Effector memory CD4-positive, alpha-beta T cell (primary cell): Measurements from ENCODE around the gene LRRFIP1.
A peak's percentile ranks its signal among the peaks of the same experiment; 100 is the strongest.

ENCODE experiments used
- DNase-seq, 3 donors: peaks; one replicate each; pipeline ENCODE4 v3.0.0-alpha.2; 2020
- H3K27ac ChIP-seq: 2 replicates; pipeline ENCODE4 v1.7.0; 2013; ENCODE audit warnings: mild to moderate bottlenecking, low read length, moderate library complexity; ENCODE audit not compliant: insufficient read depth, poor library complexity, severe bottlenecking
- H3K27me3 ChIP-seq: replicated peaks from 2 replicates; pipeline ENCODE4 v1.7.0; 2013; ENCODE audit warnings: mild to moderate bottlenecking, low read length; ENCODE audit not compliant: insufficient read depth, control insufficient read depth, poor library complexity, severe bottlenecking
- H3K36me3 ChIP-seq: 2 replicates; pipeline ENCODE4 v1.7.0; 2013; ENCODE audit warnings: mild to moderate bottlenecking, low read length, moderate library complexity; ENCODE audit not compliant: control insufficient read depth, insufficient read depth
- H3K4me1 ChIP-seq: 2 replicates; pipeline ENCODE4 v1.7.0; 2013; ENCODE audit warnings: low read length, mild to moderate bottlenecking; ENCODE audit not compliant: control insufficient read depth, insufficient read depth, poor library complexity, severe bottlenecking
- H3K4me3 ChIP-seq: 2 replicates; pipeline ENCODE4 v1.7.0; 2013; ENCODE audit warnings: low read length, low read depth, mild to moderate bottlenecking; ENCODE audit not compliant: insufficient read depth, poor library complexity, severe bottlenecking
- H3K9me3 ChIP-seq: 2 replicates; pipeline ENCODE4 v1.7.0; 2013; ENCODE audit warnings: mild to moderate bottlenecking, low read length, moderate library complexity; ENCODE audit not compliant: control insufficient read depth

LRRFIP1 gene

DNA sequence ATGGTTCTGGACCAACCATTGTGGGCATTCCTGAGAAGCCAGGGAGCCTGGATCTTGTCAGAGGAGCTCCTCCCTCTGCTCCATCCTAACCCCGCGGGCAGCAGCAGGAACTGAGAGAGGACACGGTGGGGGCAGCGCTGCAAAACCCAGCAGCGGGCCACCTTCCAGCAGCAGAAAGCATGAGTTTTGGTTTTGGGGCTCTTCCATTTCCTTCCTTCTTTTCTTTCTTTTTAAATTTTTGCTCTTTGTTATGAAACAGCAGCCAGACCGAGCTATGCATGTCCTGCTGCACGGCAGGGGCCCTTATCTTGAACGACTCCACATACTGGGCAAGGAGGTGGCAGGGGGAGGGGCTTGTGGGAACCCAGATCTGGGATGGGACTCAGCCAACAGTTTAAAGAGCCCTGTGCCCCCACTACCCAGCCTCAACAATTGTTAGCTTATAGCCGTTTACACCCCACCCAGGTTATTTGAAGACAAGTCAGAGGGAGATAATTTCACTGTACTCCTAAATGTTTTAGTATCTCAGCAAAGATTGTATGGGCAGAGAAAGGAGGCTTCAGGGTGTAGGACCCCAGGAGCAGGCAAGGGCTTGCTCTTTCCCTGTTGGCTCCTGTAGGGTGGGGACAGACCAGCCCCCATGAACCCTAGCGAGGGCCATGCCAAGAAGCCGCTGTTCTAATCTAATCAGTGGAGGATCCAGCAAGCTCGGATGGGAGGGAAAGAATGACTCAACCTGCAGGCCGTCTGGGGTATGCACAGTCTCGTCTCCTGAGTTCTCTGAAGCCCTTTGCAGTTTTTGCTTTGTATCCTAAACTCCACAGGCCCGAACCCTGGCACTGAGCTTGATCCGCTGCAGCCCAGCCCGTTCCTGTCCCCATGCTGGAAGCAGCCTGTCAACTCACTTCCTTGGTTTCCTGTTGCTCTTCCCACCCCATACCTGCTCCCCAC lies 75.3 kb downstream of the LRRFIP1 start:
- DNase-seq, result no peak

DNA sequence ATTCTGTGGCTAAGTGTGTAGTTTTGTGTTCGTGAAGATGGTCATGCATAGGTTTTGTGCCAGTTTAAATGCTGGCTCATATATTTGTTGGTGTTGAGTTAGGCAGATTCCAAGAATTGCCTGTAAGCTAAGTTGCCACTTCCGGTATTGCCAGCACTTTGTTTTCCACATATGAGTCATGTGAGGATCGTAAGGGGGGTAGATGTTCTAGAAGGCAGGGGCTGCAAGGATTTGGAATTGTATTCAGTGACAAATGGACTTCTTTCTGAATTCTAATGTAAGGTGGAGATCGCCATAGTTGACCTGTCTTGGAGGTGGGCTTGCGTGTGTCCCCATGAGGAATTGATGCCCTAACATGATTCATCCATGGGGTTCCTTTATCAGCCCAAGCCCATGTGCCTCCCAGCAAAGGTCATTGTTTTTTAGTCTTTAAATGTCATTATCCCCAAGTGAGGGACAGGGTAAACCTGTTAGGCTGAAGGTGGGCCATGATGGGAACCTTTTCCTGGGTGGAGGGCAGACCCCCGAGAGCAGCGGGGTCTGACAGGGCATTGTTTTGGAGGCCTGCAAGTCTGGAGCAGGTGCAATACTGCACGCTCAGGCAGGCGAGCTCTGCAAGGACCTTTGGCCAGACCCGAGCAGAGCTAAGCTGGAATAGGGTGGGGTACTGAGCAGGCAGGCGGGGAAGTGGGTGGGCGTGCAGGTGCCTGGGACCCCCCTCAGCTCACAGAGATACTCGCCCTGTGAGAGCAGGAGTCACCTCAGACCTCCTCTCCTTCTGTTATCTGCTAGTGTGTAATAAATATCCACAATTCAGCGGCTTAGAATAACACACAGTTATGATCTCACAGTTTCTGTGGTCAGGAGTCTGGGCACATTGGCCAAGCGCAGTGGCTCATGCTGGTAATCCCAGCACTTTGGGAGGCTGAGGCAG lies 77.4 kb downstream of the LRRFIP1 start:
- H3K27me3 ChIP-seq, result no peaks in the 10 kb centered on the region
- no peak overlapping the region for H3K4me3 ChIP-seq
- DNase-seq, result no peak
- no peaks in the 10 kb centered on the region for H3K9me3 ChIP-seq
- H3K27ac ChIP-seq, result no peak overlapping the region
- peaks cover 14% of the 10 kb centered on the region for H3K36me3 ChIP-seq
- H3K4me1 ChIP-seq, result peaks cover 71% of the 10 kb centered on the region

More for the DNA sequence above, 75.3 kb downstream of the LRRFIP1 start:
- Histone ChIP-seq H3K9me3 (no peaks in the 10 kb centered on the region), H3K4me1 (peaks cover 89% of the 10 kb centered on the region), H3K27ac (peak overlapping the region; percentile 78), H3K4me3 (peak overlapping the region; percentile 5), H3K27me3 (no peaks in the 10 kb centered on the region), H3K36me3 (no peaks in the 10 kb centered on the region)

DNA sequence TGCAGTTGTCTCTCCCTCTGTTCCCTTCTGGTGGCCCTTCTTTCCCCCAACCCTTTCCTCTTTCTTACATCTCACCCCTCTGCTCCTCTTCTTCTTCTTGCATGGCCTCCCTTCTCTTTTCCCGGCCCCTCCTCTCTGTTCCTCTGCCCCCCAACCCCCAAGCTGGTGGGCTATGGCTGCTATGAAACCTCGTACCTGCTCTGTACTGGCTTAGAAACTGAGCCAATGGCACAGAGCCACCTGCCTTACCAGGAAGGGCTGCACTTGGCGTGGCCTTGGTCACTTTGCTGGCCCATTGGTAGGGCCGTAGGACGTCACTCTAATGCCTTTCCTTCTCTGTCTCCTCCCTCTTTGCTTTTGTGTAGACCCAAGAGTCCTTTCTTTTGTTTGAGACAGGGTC lies 78.9 kb downstream of the LRRFIP1 start:
- Histone ChIP-seq H3K9me3 (no peaks in the 10 kb centered on the region), H3K4me1 (peaks cover 56% of the 10 kb centered on the region), H3K27ac (peak overlapping the region; percentile 19), H3K4me3 (no peak overlapping the region), H3K36me3 (peaks cover 25% of the 10 kb centered on the region), H3K27me3 (no peaks in the 10 kb centered on the region)
- no peak for DNase-seq

DNA sequence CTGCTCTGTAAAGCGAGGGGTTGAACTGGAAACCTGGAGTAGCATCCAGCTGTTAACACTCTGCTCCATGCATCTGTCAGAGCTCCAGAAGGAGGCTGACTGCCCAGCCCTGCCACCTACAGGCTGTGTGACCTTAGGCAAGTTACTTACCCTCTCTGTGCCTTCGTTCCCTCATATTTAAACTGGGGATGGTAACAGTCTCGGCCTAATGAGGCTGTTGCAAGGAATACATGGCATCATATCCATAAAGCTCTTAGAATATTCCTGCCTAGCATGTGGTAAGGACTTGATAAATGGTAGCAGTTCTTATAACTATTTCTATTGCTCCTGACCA lies 80.6 kb downstream of the LRRFIP1 start:
- no peak overlapping the region for H3K27ac ChIP-seq
- DNase-seq, result no peak
- no peaks in the 10 kb centered on the region for H3K27me3 ChIP-seq
- no peak overlapping the region for H3K4me3 ChIP-seq
- peaks cover 34% of the 10 kb centered on the region for H3K36me3 ChIP-seq
- peaks cover 38% of the 10 kb centered on the region for H3K4me1 ChIP-seq
- no peaks in the 10 kb centered on the region for H3K9me3 ChIP-seq

DNA sequence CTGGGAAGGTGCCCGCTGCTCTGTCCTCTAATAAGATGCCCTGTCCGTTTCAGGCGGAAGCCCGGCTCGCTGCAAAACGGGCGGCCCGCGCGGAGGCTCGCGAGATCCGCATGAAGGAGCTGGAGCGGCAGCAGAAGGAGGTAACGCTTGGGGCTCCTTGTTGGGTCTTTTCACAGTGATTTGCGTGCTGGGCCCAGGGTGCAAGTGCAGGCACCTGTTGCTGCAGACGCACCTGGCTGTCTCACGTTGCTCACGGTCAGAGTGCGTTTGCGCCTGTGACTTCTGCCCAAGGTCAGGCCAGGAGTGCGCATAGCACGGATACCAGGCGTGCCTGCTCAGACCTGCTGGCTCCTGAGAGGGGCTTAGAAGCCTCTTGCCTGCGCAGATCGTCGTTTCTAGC lies 81.1 kb downstream of the LRRFIP1 start:
- DNase-seq, result no peak
- Histone ChIP-seq H3K36me3 (peaks cover 34% of the 10 kb centered on the region), H3K27ac (no peak overlapping the region)

DNA sequence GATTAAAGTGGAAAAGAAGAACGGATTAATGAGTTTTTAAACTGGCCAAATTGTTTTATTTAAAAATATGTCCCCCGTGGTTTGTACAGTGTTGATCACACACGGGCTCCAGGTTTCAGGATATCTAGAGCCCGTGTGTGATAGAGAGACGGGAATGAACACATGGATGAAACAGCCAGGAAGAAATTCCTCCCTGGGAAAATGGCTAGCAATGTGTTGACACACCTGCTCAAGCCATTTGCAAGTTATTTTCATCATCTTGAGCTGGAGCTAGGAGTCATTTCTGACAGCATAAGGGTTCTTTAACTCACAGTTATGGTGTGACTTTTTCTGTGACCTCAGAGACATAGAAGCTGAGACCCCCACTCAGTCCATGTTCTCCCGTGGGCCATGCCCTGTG lies 81.6 kb downstream of the LRRFIP1 start:
- Histone ChIP-seq H3K27me3 (no peaks in the 10 kb centered on the region), H3K27ac (no peak overlapping the region), H3K4me3 (no peak overlapping the region), H3K4me1 (peaks cover 29% of the 10 kb centered on the region), H3K9me3 (no peaks in the 10 kb centered on the region), H3K36me3 (peaks cover 34% of the 10 kb centered on the region)
- DNase-seq, result no peak

More for the DNA sequence above, 81.1 kb downstream of the LRRFIP1 start:
- no peaks in the 10 kb centered on the region for H3K27me3 ChIP-seq
- no peaks in the 10 kb centered on the region for H3K9me3 ChIP-seq
- H3K4me1 ChIP-seq, result peaks cover 34% of the 10 kb centered on the region
- H3K4me3 ChIP-seq, result no peak overlapping the region

DNA sequence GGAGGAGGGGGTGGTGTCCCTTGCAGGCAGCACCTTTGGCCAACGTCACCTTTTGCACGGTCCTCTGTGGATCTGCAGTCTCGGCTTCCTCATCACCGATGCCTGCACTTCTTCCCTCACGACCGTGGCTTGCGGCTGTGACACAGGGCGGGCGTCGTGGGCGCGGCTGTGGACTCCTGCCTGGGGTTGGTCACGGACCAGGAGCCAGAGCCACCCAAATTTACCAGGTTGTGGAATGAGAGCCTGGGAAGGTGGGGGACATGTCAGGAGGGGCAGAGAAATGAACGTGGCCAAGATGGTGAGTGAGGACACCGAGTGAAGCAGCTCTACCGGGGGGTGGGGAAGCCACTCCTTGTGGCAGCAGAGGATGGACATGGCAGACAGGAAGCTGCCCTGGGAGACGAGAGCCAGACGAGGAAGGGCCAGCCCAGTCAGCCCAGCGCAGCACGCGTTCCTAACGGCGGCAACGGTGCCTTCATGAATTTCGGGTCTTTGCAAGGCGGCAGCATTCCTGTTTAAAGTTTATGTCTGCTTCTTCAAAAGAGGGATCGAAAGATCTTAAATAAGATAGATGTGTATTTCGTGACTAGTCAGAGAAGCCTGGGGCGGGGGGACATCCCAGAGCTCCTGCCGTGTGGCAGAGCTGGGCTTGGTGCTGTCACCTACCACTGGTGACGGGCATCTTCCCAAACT lies 84.2 kb downstream of the LRRFIP1 start:
- no peaks in the 10 kb centered on the region for H3K27me3 ChIP-seq
- H3K27ac ChIP-seq, result no peak overlapping the region
- no peaks in the 10 kb centered on the region for H3K9me3 ChIP-seq
- no peak for DNase-seq
- no peak overlapping the region for H3K4me3 ChIP-seq
- peaks cover 8% of the 10 kb centered on the region for H3K4me1 ChIP-seq
- H3K36me3 ChIP-seq, result peaks cover 34% of the 10 kb centered on the region

DNA sequence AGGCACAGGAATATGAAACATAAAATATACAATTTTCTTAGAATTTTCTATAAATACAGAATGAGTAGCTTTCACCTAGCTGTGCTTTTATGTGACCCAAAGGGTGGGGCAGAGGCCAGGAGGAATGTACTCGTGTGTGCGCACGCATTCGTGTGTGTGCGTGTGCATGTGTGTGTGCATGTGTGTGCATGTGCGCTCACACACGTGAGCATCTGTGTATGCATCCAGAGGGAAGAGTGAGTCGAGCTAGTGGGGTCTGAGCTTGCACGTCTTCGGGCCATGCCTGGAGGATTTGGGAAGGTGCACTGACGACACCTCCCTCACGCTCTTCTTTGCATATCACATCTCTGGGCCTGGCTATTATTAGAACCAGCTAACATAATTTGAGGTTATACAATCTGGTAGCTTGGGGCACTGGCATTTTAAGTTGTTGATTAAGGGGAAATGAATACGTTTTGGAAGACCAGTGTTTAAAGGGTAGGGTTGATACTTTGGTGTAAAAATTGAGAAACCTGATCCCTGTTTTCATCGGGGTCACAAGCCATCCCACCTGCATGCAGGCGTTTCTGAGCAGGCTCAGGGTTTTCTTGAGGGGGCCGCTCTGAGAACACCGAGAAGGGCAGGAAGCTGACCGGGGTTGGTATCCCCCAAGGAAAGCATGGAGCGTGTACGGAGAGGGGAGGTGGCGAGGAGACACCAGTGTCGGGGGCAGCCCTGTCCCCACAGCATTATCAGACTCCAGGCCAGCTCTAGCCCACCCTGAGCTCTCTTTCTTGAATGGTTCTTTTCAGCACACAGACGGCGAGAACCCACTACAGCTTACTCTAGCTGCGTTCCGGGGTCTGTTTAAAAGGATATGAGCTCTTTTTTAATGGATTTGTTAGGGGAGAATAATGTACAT lies 85.3 kb downstream of the LRRFIP1 start:
- H3K27ac ChIP-seq, result no peak overlapping the region
- H3K4me3 ChIP-seq, result no peak overlapping the region
- H3K4me1 ChIP-seq, result no peaks in the 10 kb centered on the region
- peaks cover 40% of the 10 kb centered on the region for H3K36me3 ChIP-seq
- DNase-seq, result no peak
- H3K9me3 ChIP-seq, result no peaks in the 10 kb centered on the region
- H3K27me3 ChIP-seq, result no peaks in the 10 kb centered on the region
